Right atrium auricular region (tissue), 2 donors: Measurements from ENCODE around the gene CPEB2. TPM values are rescaled to one million over a fixed set of nuclear protein-coding genes. Genes with fewer than 3 reads are reported as not detected.
"Not testable (repeated sequence)": the region's sequence is repeated elsewhere in the genome, so short reads cannot be mapped to it uniquely, and the experiment has no call there.

Experiments
- DNase-seq: peaks from one replicate; pipeline ENCODE4 v3.0.0-alpha.2; 2019; ENCODE audit warnings: low spot score
- H3K27ac ChIP-seq, 2 donors: fragments of 200-600 bp; sonication (generic); 1 replicate in 1 of 2; 2 replicates in 1 of 2; pipeline ENCODE4 v1.5.1; 2016 to 2019
- H3K27me3 ChIP-seq, 2 donors: fragments of 200-600 bp; sonication (generic); one replicate each; pipeline versions ENCODE4 v1.5.1 to v1.6.0; 2017 to 2019
- H3K36me3 ChIP-seq: fragments of 200-600 bp; sonication (generic); one replicate; pipeline ENCODE4 v1.5.1; 2016
- H3K4me1 ChIP-seq, 2 donors: fragments of 200-600 bp; sonication (generic); one replicate each; pipeline versions ENCODE4 v1.5.1 to v1.6.0; 2017 to 2019
- H3K4me3 ChIP-seq, 2 donors: fragments of 200-600 bp; sonication (generic); 1 replicate in 1 of 2; 2 replicates in 1 of 2; pipeline ENCODE4 v1.5.1; 2017 to 2019; ENCODE audit warnings: mild to moderate bottlenecking in 1 of 2, moderate library complexity in 1 of 2
- H3K9me3 ChIP-seq, 2 donors: fragments of 200-600 bp; sonication (generic); one replicate each; pipeline ENCODE4 v1.5.1; 2019
- CTCF ChIP-seq, 2 donors: fragments of 200-600 bp; sonication (generic); IDR thresholded peaks; one replicate each; pipeline ENCODE4 v1.5.1; 2019; ENCODE audit warnings: antibody characterized with exemption in 2 of 2
- total RNA-seq, 2 donors: library from RNA; depleted of rRNA; stranded (reverse); fragments of >200 nt; gene quantifications; one replicate each; pipeline ENCODE4 v1.1.0, GENCODE V29; 2016

The CPEB2 gene
- total RNA-seq, 2 donors from 2014 or later: 8.6 to 11.6 TPM

- peaks cover 6 to 23% of the 10 kb centered on the region in 2 donors for H3K9me3 ChIP-seq
- TF ChIP-seq CTCF (IDR thresholded peaks at IDR 0.05): no peak
- no peak overlapping the region for H3K4me3 ChIP-seq
- no peak for DNase-seq
- H3K27me3 ChIP-seq: no peaks in the 10 kb centered on the region
- H3K27ac ChIP-seq: no peak overlapping the region
- no peaks in the 10 kb centered on the region for H3K36me3 ChIP-seq
- no peaks in the 10 kb centered on the region for H3K4me1 ChIP-seq
These were observed 73.6 kb downstream of the CPEB2 start for GRCh38 chr4:15075875-15076274.

- Histone ChIP-seq H3K9me3 (peaks cover 6 to 23% of the 10 kb centered on the region in 2 donors), H3K27me3 (no peaks in the 10 kb centered on the region), H3K4me3 (no peak overlapping the region), H3K36me3 (no peaks in the 10 kb centered on the region), H3K4me1 (no peaks in the 10 kb centered on the region), H3K27ac (no peak overlapping the region)
- TF ChIP-seq CTCF (IDR thresholded peaks at IDR 0.05): no peak
- DNase-seq: no peak
These were observed 75.7 kb downstream of the CPEB2 start for GRCh38 chr4:15077969-15078368.

- Histone ChIP-seq H3K27ac (no peak overlapping the region), H3K4me1 (no peaks in the 10 kb centered on the region), H3K36me3 (no peaks in the 10 kb centered on the region), H3K4me3 (no peak overlapping the region), H3K9me3 (peaks cover 6 to 23% of the 10 kb centered on the region in 2 donors), H3K27me3 (no peaks in the 10 kb centered on the region)
- DNase-seq: no peak
- no peak for TF ChIP-seq CTCF (IDR thresholded peaks at IDR 0.05)
These were observed 76.7 kb downstream of the CPEB2 start for GRCh38 chr4:15078682-15079642.

GRCh38 chr4:15084780-15085179 lies 82.5 kb downstream of the CPEB2 start:
- H3K4me1 ChIP-seq: no peaks in the 10 kb centered on the region
- no peak for DNase-seq
- H3K27me3 ChIP-seq: no peaks in the 10 kb centered on the region
- no peaks in the 10 kb centered on the region for H3K36me3 ChIP-seq
- no peak for TF ChIP-seq CTCF (IDR thresholded peaks at IDR 0.05)
- no peak overlapping the region for H3K4me3 ChIP-seq
- no peak overlapping the region for H3K27ac ChIP-seq
- H3K9me3 ChIP-seq: no peaks in the 10 kb centered on the region

GRCh38 chr4:15085762-15086161 lies 83.5 kb downstream of the CPEB2 start:
- DNase-seq, H3K9me3 ChIP-seq, H3K4me3 ChIP-seq, H3K36me3 ChIP-seq, H3K27me3 ChIP-seq, H3K4me1 ChIP-seq, H3K27ac ChIP-seq: not testable (repeated sequence)

- not testable (repeated sequence) for DNase-seq, H3K4me1 ChIP-seq, H3K36me3 ChIP-seq, H3K4me3 ChIP-seq, H3K27me3 ChIP-seq, H3K27ac ChIP-seq, H3K9me3 ChIP-seq
These were observed 84.0 kb downstream of the CPEB2 start for GRCh38 chr4:15086259-15086658.
